Limb (tissue), 2 donors: Measurements from ENCODE around the gene LCP2.
A peak's percentile ranks its signal among the peaks of the same experiment; 100 is the strongest.

ENCODE experiments used
- DNase-seq, 2 donors: peaks; one replicate each; pipeline ENCODE4 v3.0.0-alpha.2; 2016; ENCODE audit errors: extremely low spot score in 2 of 2

The LCP2 gene

GRCh38 chr5:170273968-170274710 lies 23.4 kb downstream of the LCP2 start:
- no peak for DNase-seq

- no peak for DNase-seq
Observed at GRCh38 chr5:170270293-170271069, 27.1 kb downstream of the LCP2 start.

- DNase-seq: no peak
Observed at GRCh38 chr5:170269579-170269978, 28.0 kb downstream of the LCP2 start.

GRCh38 chr5:170268884-170269283 lies 28.7 kb downstream of the LCP2 start:
- no peak for DNase-seq

GRCh38 chr5:170268153-170268689 lies 29.4 kb downstream of the LCP2 start:
- no peak for DNase-seq

- peak; percentile 74 to 80 for DNase-seq
Observed at GRCh38 chr5:170267431-170268152, 30.0 kb downstream of the LCP2 start.

- DNase-seq: no peak
Observed at GRCh38 chr5:170266570-170267381, 30.8 kb downstream of the LCP2 start.

GRCh38 chr5:170265522-170265921 lies 32.1 kb downstream of the LCP2 start:
- DNase-seq: peak; percentile 54 to 72

- DNase-seq: no peak
Observed at GRCh38 chr5:170263906-170264305, 33.7 kb downstream of the LCP2 start.

GRCh38 chr5:170262061-170263045 lies 35.2 kb downstream of the LCP2 start:
- DNase-seq: no peak

GRCh38 chr5:170261528-170262043 lies 36.0 kb downstream of the LCP2 start:
- no peak for DNase-seq

GRCh38 chr5:170257370-170257769 lies 40.2 kb downstream of the LCP2 start:
- no peak for DNase-seq

- no peak for DNase-seq
Observed at GRCh38 chr5:170256571-170256970, 41.0 kb downstream of the LCP2 start.

- no peak for DNase-seq
Observed at GRCh38 chr5:170254056-170254455, 43.5 kb downstream of the LCP2 start.

- peak in 1 of 2 donors; percentile 50 for DNase-seq
Observed at GRCh38 chr5:170252720-170253350, 44.7 kb downstream of the LCP2 start.

- no peak for DNase-seq
Observed at GRCh38 chr5:170252109-170252508, 45.5 kb downstream of the LCP2 start.

- no peak for DNase-seq
Observed at GRCh38 chr5:170251462-170251861, 46.1 kb downstream of the LCP2 start.

GRCh38 chr5:170250810-170251317 lies 46.7 kb downstream of the LCP2 start:
- DNase-seq: no peak

GRCh38 chr5:170249355-170249754 lies 48.2 kb downstream of the LCP2 start:
- no peak for DNase-seq
